Nephron (organoid): ENCODE data around the gene SNRNP70.

ENCODE experiments used
- H3K27ac Mint-ChIP-seq, 3 experiments: 2 replicates each; pipeline ENCODE4 v1.8.0; 2020; ENCODE audit warnings: mixed read lengths in 3 of 3, mild to moderate bottlenecking in 2 of 3, moderate library complexity in 1 of 3
- H3K27me3 Mint-ChIP-seq: 2 replicates; pipeline ENCODE4 v1.8.0; 2021; ENCODE audit warnings: low read depth, mild to moderate bottlenecking, moderate library complexity, mixed read lengths
- H3K36me3 Mint-ChIP-seq: 2 replicates; pipeline ENCODE4 v1.8.0; 2020; ENCODE audit warnings: low read depth, mixed read lengths
- H3K4me1 Mint-ChIP-seq: 2 replicates; pipeline ENCODE4 v1.8.0; 2020; ENCODE audit warnings: mixed read lengths
- H3K4me3 Mint-ChIP-seq, 3 experiments: 2 replicates each; pipeline ENCODE4 v1.8.0; 2020; ENCODE audit warnings: mild to moderate bottlenecking in 3 of 3, mixed read lengths in 3 of 3, moderate library complexity in 2 of 3
- H3K9me3 Mint-ChIP-seq: 2 replicates; pipeline ENCODE4 v1.8.0; 2020; ENCODE audit warnings: mixed read lengths
- TF ChIP-seq, protein P1 (sequence below), 3 experiments: fragments of 200-600 bp; sonication (generic); IDR thresholded peaks; one replicate each; pipeline ENCODE4 v1.5.0; 2021; ENCODE audit warnings: antibody characterized with exemption in 3 of 3; ENCODE audit not compliant: unreplicated experiment in 3 of 3

Gene SNRNP70

DNA sequence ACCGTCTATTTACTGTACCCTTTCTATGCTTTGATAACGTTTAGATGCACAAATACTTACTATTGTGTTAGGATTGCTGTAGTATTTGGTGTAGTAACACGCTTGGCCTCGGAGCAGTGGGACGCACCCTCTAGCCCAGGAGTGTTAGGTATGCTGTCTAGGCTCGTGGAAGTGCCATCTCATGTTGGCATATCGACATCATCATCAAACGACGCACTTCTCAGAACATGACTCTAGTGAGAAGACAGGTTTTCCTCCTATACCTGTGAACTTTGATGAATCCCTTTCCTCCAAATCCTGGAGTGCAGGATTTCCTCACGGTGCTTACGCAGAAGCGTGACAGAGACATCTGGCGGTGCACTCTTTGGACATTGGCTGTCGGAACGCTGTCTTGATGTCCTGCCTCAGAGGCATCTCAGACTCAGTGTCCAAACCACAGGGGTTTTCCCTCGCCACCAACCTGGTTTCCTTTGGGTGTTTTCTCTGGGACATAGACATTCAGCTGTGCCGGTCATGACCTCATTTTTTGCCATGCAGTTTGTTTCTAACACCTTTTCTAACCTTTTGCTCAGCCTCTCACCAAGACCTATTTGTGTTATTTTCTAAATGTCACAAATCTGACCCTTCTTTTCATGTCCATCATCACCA, 6.3 kb downstream of the SNRNP70 start:
- no peak overlapping the region for H3K27ac Mint-ChIP-seq
- peaks cover 23% of the 10 kb centered on the region for H3K4me1 Mint-ChIP-seq
- no peaks in the 10 kb centered on the region for H3K27me3 Mint-ChIP-seq
- no peaks in the 10 kb centered on the region for H3K9me3 Mint-ChIP-seq
- H3K36me3 Mint-ChIP-seq, result peaks cover 72% of the 10 kb centered on the region
- TF ChIP-seq, protein P1, sequence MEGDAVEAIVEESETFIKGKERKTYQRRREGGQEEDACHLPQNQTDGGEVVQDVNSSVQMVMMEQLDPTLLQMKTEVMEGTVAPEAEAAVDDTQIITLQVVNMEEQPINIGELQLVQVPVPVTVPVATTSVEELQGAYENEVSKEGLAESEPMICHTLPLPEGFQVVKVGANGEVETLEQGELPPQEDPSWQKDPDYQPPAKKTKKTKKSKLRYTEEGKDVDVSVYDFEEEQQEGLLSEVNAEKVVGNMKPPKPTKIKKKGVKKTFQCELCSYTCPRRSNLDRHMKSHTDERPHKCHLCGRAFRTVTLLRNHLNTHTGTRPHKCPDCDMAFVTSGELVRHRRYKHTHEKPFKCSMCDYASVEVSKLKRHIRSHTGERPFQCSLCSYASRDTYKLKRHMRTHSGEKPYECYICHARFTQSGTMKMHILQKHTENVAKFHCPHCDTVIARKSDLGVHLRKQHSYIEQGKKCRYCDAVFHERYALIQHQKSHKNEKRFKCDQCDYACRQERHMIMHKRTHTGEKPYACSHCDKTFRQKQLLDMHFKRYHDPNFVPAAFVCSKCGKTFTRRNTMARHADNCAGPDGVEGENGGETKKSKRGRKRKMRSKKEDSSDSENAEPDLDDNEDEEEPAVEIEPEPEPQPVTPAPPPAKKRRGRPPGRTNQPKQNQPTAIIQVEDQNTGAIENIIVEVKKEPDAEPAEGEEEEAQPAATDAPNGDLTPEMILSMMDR (IDR thresholded peaks at IDR 0.05; ENCODE audit: unreplicated experiment in 3 of 3), result no peak
- peak overlapping the region in 1 of 3 experiments; percentile 65 for H3K4me3 Mint-ChIP-seq

DNA sequence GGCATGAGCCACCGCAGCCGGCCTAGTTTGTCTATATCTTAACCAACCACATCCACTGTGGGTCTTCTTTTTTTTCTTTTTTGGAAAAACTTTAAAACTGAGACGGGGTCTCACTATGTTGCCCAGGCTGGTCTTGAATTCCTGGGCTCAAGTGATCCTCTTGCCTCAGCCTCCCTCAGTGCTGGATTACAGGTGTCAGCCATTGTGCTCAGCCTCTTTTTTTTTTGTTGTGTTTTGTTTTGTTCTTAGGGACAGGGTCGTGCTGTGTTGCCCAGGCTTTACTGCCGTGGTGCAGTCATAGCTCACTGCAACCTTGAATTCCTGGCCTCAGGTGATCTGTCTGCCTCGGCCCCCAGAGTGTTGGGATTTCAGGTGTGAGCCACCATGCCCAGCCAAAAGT, 7.4 kb downstream of the SNRNP70 start:
- TF ChIP-seq, protein P1 (IDR thresholded peaks at IDR 0.05; ENCODE audit: unreplicated experiment in 3 of 3), result no peak
- no peaks in the 10 kb centered on the region for H3K9me3 Mint-ChIP-seq
- no peak overlapping the region for H3K27ac Mint-ChIP-seq
- peaks cover 71% of the 10 kb centered on the region for H3K36me3 Mint-ChIP-seq
- no peak overlapping the region for H3K4me3 Mint-ChIP-seq
- peaks cover 14% of the 10 kb centered on the region for H3K4me1 Mint-ChIP-seq
- H3K27me3 Mint-ChIP-seq, result no peaks in the 10 kb centered on the region

DNA sequence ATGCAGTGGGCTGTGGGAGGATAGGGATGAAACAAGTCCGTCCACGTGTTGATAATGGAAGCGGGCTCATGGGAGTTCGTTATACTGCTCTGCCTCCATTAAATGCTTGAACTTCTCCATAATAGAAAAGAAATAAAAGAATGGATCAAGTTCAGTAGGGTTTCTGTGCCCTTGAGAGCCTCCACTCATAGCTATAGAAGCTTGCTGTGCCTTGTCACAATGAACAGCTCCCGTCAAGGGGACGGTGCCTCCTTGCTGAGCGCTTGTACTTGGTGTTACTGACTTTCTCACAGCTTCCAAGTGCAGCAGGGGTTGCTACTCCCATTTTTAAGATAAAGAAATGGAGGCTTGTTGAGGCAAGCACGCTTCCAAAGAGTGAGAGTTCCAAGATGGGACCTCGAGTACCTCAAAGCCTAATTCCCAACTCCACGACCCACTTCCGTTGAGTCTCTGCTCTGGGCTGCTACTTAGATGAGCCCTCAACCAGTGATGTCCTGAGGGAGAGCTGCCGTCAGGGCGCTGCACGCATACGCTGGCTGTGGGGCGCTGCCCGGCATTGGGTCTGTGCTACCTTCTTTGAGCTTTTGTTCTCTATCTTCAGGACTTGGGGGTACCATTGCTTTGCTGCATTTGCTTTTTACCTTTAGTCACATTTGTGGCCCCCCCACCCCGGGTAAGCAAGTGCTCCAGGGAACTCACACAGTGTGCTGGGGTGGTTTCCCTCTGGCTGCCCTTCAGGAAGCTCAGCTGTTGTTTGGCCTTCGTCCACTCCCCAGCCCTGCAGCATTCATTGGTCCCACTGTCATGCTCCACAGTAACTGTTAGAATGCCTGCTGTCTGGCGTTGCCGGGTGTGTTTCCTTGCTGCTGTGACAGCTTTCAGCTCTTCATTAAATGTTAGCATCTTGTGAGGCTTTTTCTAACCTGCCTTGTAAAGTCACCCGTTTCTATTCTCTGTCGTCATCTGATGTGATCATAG, 9.5 kb downstream of the SNRNP70 start:
- Mint-ChIP-seq H3K9me3 (no peaks in the 10 kb centered on the region), H3K4me3 (no peak overlapping the region), H3K36me3 (peaks cover 76% of the 10 kb centered on the region), H3K27me3 (no peaks in the 10 kb centered on the region), H3K27ac (no peak overlapping the region), H3K4me1 (peaks cover 10% of the 10 kb centered on the region)
- TF ChIP-seq, protein P1 (IDR thresholded peaks at IDR 0.05; ENCODE audit: unreplicated experiment in 3 of 3), result no peak

DNA sequence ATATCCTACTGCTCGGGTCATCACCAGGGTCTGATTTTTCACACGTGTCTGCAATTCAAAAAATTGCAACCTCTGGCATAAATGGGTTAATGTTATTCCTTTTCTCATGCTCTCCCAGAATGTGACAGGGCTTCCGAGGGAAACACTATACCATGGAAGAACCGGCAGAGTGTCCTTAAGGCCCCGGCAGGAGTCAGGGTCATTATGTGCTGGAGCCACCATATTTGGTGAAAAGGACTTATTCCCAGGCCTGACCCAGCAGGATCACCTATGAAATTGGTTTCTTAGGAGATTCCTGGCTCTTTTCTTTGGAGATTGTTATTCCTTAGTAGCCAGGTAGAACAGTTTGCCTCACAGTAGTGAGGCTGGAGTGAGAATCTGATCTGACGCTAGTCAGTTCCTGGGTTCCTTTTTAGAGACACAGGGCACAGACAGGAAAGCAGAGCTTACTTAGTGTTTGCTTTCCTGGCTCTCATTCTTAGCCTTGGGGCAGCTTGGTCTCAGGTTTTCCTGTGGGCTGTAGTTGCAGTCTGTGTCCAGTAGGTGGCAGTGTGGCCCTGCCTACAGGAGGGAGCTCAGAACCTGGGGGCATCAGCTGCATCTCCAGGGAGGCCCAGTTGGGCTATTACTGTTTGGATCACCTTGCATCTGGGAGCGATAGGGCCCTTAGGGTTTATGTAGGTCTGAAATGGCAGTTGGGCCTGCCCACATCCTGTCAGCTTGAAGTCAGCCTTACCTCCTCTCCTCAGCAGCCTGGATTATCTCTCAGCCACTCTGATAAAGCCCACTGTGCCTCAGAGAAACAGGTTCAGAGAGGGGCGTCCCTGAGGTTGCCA, 12.4 kb downstream of the SNRNP70 start:
- Mint-ChIP-seq H3K9me3 (no peaks in the 10 kb centered on the region), H3K27me3 (no peaks in the 10 kb centered on the region), H3K4me3 (no peak overlapping the region), H3K36me3 (peaks cover 73% of the 10 kb centered on the region), H3K27ac (no peak overlapping the region), H3K4me1 (peaks cover 14% of the 10 kb centered on the region)
- TF ChIP-seq, protein P1 (IDR thresholded peaks at IDR 0.05; ENCODE audit: unreplicated experiment in 3 of 3), result peak; percentile 98 to 100 (median 99)

DNA sequence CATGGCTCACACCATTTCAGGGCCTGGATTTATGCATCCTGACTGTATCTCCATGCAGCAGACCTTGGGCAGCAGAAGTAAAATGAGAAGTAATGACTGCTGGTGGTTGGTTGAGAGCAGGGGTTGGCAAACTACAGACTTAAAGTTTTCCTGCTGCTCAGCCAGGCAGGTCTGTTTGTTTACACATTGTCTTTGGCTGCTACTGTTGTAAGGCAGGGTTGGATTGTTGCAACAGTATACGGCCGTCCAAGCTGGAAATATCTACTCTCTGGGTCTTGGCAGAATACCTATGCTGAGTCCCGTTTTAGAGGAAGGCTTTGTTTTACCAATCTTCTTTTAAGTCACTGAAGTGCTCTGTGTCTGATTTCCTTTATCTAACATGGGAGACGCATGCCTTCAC, 13.5 kb downstream of the SNRNP70 start:
- Mint-ChIP-seq H3K36me3 (peaks cover 71% of the 10 kb centered on the region), H3K4me3 (no peak overlapping the region), H3K27me3 (no peaks in the 10 kb centered on the region), H3K4me1 (peaks cover 15% of the 10 kb centered on the region), H3K27ac (no peak overlapping the region), H3K9me3 (no peaks in the 10 kb centered on the region)
- TF ChIP-seq, protein P1 (IDR thresholded peaks at IDR 0.05; ENCODE audit: unreplicated experiment in 3 of 3), result no peak
